Ishikawa (cell line): ENCODE results near the gene FBLN1.

ENCODE experiments used
- RAD21 ChIP-seq: IDR thresholded peaks from 2 replicates; pipeline ENCODE4 v1.6.1; 2012; ENCODE audit warnings: low read depth
- YY1 ChIP-seq: IDR thresholded peaks from 2 replicates; pipeline ENCODE4 v1.6.1; 2012; ENCODE audit warnings: low read depth
- ZBTB7A ChIP-seq: IDR thresholded peaks from 2 replicates; pipeline ENCODE4 v1.6.1; 2012; ENCODE audit warnings: low read depth

- TF ChIP-seq YY1 = no peak
- no peak for TF ChIP-seq ZBTB7A
- TF ChIP-seq RAD21 = no peak
These were observed 52.2 kb downstream of the FBLN1 start for GRCh38 chr22:45554861-45555260.
